H1 (cell line): ENCODE measurements around the gene GATB. TPM values are rescaled to one million over a fixed set of nuclear protein-coding genes. Genes with fewer than 3 reads are reported as not detected.

Experiments used
- CTCF ChIA-PET: fragments of 300-600 bp; sonication (Branson Sonifier 250); formaldehyde crosslinking; loops from one replicate; lab custom pipeline; 2021; ENCODE audit not compliant: partially characterized antibody; lab: Charles Lee
- POLR2A ChIA-PET: fragments of 300-600 bp; sonication (Branson Sonifier 250); formaldehyde crosslinking; loops from one replicate; lab custom pipeline; 2021; ENCODE audit warnings: inconsistent platforms; ENCODE audit not compliant: partially characterized antibody; lab: Charles Lee
- DNase-seq, 2 experiments: peaks; one replicate each; pipeline versions ENCODE4 v3.0.0 to v3.0.0-alpha.2; 2010 to 2022; ENCODE audit warnings: low spot score in 2 of 2, low read depth in 1 of 2, mixed read lengths in 1 of 2
- FAIRE-seq: peaks from 2 replicates; lab custom pipeline; 2011; peaks lifted over from hg19 to GRCh38; lab: Jason Lieb, UNC
- H2AFZ ChIP-seq: 2 replicates; pipeline ENCODE4 v1.8.1; 2012; ENCODE audit warnings: low read length, inconsistent platforms
- H2AK5ac ChIP-seq: 2 replicates; pipeline ENCODE4 v1.6.1; 2013; ENCODE audit warnings: low read depth, low read length
- H2BK120ac ChIP-seq: replicated peaks from 2 replicates; pipeline ENCODE3; 2013; ENCODE audit warnings: low read depth, low read length, inconsistent platforms
- H2BK12ac ChIP-seq: 2 replicates; pipeline ENCODE4 v1.6.1; 2013; ENCODE audit warnings: low read depth, low read length
- H2BK15ac ChIP-seq: 2 replicates; pipeline ENCODE4 v1.6.1; 2013; ENCODE audit warnings: low read length
- H2BK20ac ChIP-seq: 2 replicates; pipeline ENCODE4 v1.6.1; 2013; ENCODE audit warnings: low read length
- H2BK5ac ChIP-seq: 2 replicates; pipeline ENCODE4 v1.6.1; 2013; ENCODE audit warnings: low read depth, low read length
- H3K14ac ChIP-seq: 2 replicates; pipeline ENCODE4 v1.6.1; 2013; ENCODE audit warnings: inconsistent platforms; ENCODE audit not compliant: insufficient read length
- H3K18ac ChIP-seq: 2 replicates; pipeline ENCODE4 v1.6.1; 2013; ENCODE audit warnings: low read length; ENCODE audit errors: extremely low read depth
- H3K23ac ChIP-seq: 2 replicates; pipeline ENCODE4 v1.6.1; 2013; ENCODE audit warnings: inconsistent platforms; ENCODE audit not compliant: insufficient read length
- H3K23me2 ChIP-seq: 2 replicates; pipeline ENCODE4 v1.6.1; 2013; ENCODE audit warnings: low read depth, low read length
- H3K27ac ChIP-seq: 2 replicates; pipeline ENCODE4 v1.6.1; 2011; ENCODE audit warnings: low read depth, low read length, inconsistent platforms
- H3K27me3 ChIP-seq, 4 experiments: replicated peaks in 1 of 4; 1 replicate in 1 of 4; 2 replicates in 3 of 4; pipeline versions ENCODE4 v1.6.1 to v1.8.1; 2011 to 2013; ENCODE audit warnings: low read length in 3 of 4, mild to moderate bottlenecking in 3 of 4, inconsistent platforms in 2 of 4, mixed read lengths in 2 of 4, moderate library complexity in 1 of 4; ENCODE audit not compliant: control insufficient read depth in 3 of 4, insufficient read depth in 3 of 4; ENCODE audit errors: extremely low read depth in 1 of 4
- H3K36me3 ChIP-seq, 4 experiments: 2 replicates each; pipeline versions ENCODE4 v1.6.1 to v1.8.1; 2011 to 2013; ENCODE audit warnings: mild to moderate bottlenecking in 4 of 4, low read length in 3 of 4, moderate library complexity in 2 of 4, control low read depth in 1 of 4, inconsistent platforms in 1 of 4; ENCODE audit not compliant: insufficient read depth in 4 of 4, control insufficient read depth in 2 of 4
- H3K4ac ChIP-seq: replicated peaks from 2 replicates; pipeline ENCODE3; 2013; ENCODE audit warnings: low read length, low read depth, mixed read lengths, inconsistent platforms; ENCODE audit not compliant: insufficient read length
- H3K4me1 ChIP-seq, 4 experiments: replicated peaks in 1 of 4; 1 replicate in 1 of 4; 2 replicates in 3 of 4; pipeline versions ENCODE4 v1.6.1 to v1.8.1; 2011 to 2013; ENCODE audit warnings: low read length in 3 of 4, inconsistent platforms in 2 of 4, mixed read lengths in 1 of 4; ENCODE audit not compliant: insufficient read depth in 4 of 4, control insufficient read depth in 3 of 4
- H3K4me2 ChIP-seq, 2 experiments: 2 replicates each; pipeline versions ENCODE4 v1.6.1 to v1.8.1; 2011 to 2013; ENCODE audit warnings: low read depth in 2 of 2, low read length in 2 of 2, control low read depth in 1 of 2, inconsistent platforms in 1 of 2, mild to moderate bottlenecking in 1 of 2; ENCODE audit not compliant: insufficient read depth in 1 of 2
- H3K4me3 ChIP-seq, 4 experiments: fragments of 200-600, 300-600 bp in 1 of 4; sonication (generic), shearing (Covaris generic), sonication (Bioruptor Twin) in 1 of 4; 2 replicates each; pipeline versions ENCODE4 v1.5.1 to v1.8.1; 2011 to 2016; ENCODE audit warnings: low read length in 4 of 4, low read depth in 3 of 4, control low read depth in 2 of 4, inconsistent platforms in 2 of 4, mild to moderate bottlenecking in 2 of 4, mixed read lengths in 1 of 4, moderate library complexity in 1 of 4; ENCODE audit not compliant: insufficient read depth in 2 of 4; ENCODE audit errors: extremely low read depth in 1 of 4
- H3K56ac ChIP-seq: replicated peaks from 2 replicates; pipeline ENCODE3; 2013; ENCODE audit warnings: low read depth, mild to moderate bottlenecking, mixed read lengths, low read length, inconsistent platforms; ENCODE audit not compliant: insufficient read length
- H3K79me1 ChIP-seq: 2 replicates; pipeline ENCODE4 v1.6.1; 2013; ENCODE audit warnings: low read depth, low read length, control low read depth
- H3K79me2 ChIP-seq, 2 experiments: 2 replicates each; pipeline versions ENCODE4 v1.6.1 to v1.8.1; 2012 to 2013; ENCODE audit warnings: low read length in 2 of 2, mild to moderate bottlenecking in 2 of 2, inconsistent platforms in 1 of 2; ENCODE audit not compliant: insufficient read depth in 2 of 2, control insufficient read depth in 1 of 2
- H3K9ac ChIP-seq, 4 experiments: replicated peaks in 1 of 4; 1 replicate in 1 of 4; 2 replicates in 3 of 4; pipeline versions ENCODE4 v1.6.1 to v1.8.1; 2011 to 2013; ENCODE audit warnings: low read depth in 3 of 4, low read length in 3 of 4, control low read depth in 2 of 4, mild to moderate bottlenecking in 2 of 4, moderate library complexity in 2 of 4, inconsistent platforms in 1 of 4; ENCODE audit errors: extremely low read depth in 1 of 4
- H3K9me3 ChIP-seq, 2 experiments: 2 replicates each; pipeline versions ENCODE4 v1.6.1 to v1.8.1; 2012 to 2013; ENCODE audit warnings: mild to moderate bottlenecking in 2 of 2, moderate library complexity in 2 of 2, control low read depth in 1 of 2, inconsistent platforms in 1 of 2, low read depth in 1 of 2, low read length in 1 of 2, mixed read lengths in 1 of 2; ENCODE audit not compliant: insufficient read depth in 2 of 2
- H4K20me1 ChIP-seq, 2 experiments: replicated peaks in 1 of 2; 2 replicates each; pipeline versions ENCODE3 to v1.8.1; 2011 to 2013; ENCODE audit warnings: inconsistent platforms in 2 of 2, low read length in 2 of 2, mild to moderate bottlenecking in 1 of 2; ENCODE audit not compliant: insufficient read depth in 2 of 2, control insufficient read depth in 1 of 2
- H4K5ac ChIP-seq: 2 replicates; pipeline ENCODE4 v1.6.1; 2013; ENCODE audit warnings: low read length, low read depth, mixed read lengths, inconsistent platforms; ENCODE audit not compliant: insufficient read length
- H4K8ac ChIP-seq: 2 replicates; pipeline ENCODE4 v1.8.0; 2013; ENCODE audit warnings: mild to moderate bottlenecking, moderate library complexity, low read length, inconsistent platforms; ENCODE audit not compliant: insufficient read depth; ENCODE audit errors: extremely low read depth
- H4K91ac ChIP-seq: replicated peaks from 2 replicates; pipeline ENCODE3; 2013; ENCODE audit warnings: low read length, mixed read lengths, inconsistent platforms; ENCODE audit not compliant: insufficient read length
- ASH2L ChIP-seq: fragments of 200-600, 300-600 bp; sonication (generic); IDR thresholded peaks from one replicate; pipeline ENCODE4 v1.7.1; 2017; ENCODE audit warnings: low read length
- BRCA1 ChIP-seq: IDR thresholded peaks from 2 replicates; pipeline ENCODE4 v1.6.1; 2012; ENCODE audit warnings: low read depth, low read length, improper control_type of control experiment
- CEBPB ChIP-seq: IDR thresholded peaks from 2 replicates; pipeline ENCODE4 v1.6.1; 2012; ENCODE audit warnings: low read depth, low read length
- CREB1 ChIP-seq: IDR thresholded peaks from 2 replicates; pipeline ENCODE4 v1.6.1; 2012; ENCODE audit warnings: inconsistent platforms
- KDM5A ChIP-seq: fragments of 200-600 bp; IDR thresholded peaks from 2 replicates; pipeline ENCODE4 v1.7.1; 2012; ENCODE audit warnings: mild to moderate bottlenecking, low read length, inconsistent platforms, mixed read lengths
- ZNF274 ChIP-seq: IDR thresholded peaks from 2 replicates; pipeline ENCODE4 v1.7.0; 2012; ENCODE audit warnings: low read length, borderline replicate concordance; ENCODE audit errors: extremely low read depth
- WGBS, 2 experiments: shearing (Covaris generic) in 1 of 2; methylation state at CpG; one replicate each; pipeline versions ENCODE4 v1.1.6 to v1.1.7; 2013 to 2015; ENCODE audit warnings: low lambda C conversion rate in 2 of 2, mixed read lengths in 2 of 2, inconsistent platforms in 1 of 2, low coverage in 1 of 2, missing lambda C conversion rate in 1 of 2; ENCODE audit not compliant: insufficient replicate concordance in 2 of 2, insufficient coverage in 1 of 2, insufficient read length in 1 of 2; ENCODE audit errors: extremely low coverage in 1 of 2, missing lambda C conversion rate in 1 of 2; 5-methylcytosine and 5-hydroxymethylcytosine counted together
- polyA plus RNA-seq, 7 experiments: library from polyadenylated mRNA; depleted of rRNA in 3 of 7; stranded (reverse) in 5 of 7; unstranded in 2 of 7; fragments of >200 nt in 5 of 7; fragments of 200-250 nt in 2 of 7; gene quantifications; 1 replicate in 5 of 7; 2 replicates in 1 of 7; 4 replicates in 1 of 7; pipeline versions ENCODE4 v1.2.1 to v1.2.3, GENCODE V29; 2011 to 2013; ENCODE audit warnings: missing spikeins in 2 of 7, mixed read lengths in 2 of 7
- total RNA-seq: library from RNA; stranded (reverse); fragmentation: NEBNext Ultra II Directional; extraction: Animal tissue kit (Norgen Biotek cat#: 25700); gene quantifications from 2 replicates; pipeline ENCODE4 v1.2.1, GENCODE V29; 2021

The GATB gene
- total and polyA plus RNA-seq, 2 of the 8 experiments (the other 6 are each of a cell fraction or from before 2014, with no cell fraction given): 15.3 to 18.0 TPM

- no peak overlapping the region for H3K56ac ChIP-seq
- no peak overlapping the region for H3K4me3 ChIP-seq
- H2BK15ac ChIP-seq: no peak overlapping the region
- ChIA-PET CTCF (interaction anchor here (1.4 kb wide), 1 partner anchor 13 kb away, joined by 4 read pairs; no protein-coding TSS in a partner anchor), POLR2A (interaction anchor here (1.2 kb wide), 1 partner anchor 204 kb away, joined by 3 read pairs; no protein-coding TSS in a partner anchor)
- no peaks in the 10 kb centered on the region for H3K9me3 ChIP-seq
- H3K27ac ChIP-seq: no peak overlapping the region
- no peak overlapping the region for H3K4me2 ChIP-seq
- no peaks in the 10 kb centered on the region for H3K79me2 ChIP-seq
- H3K23me2 ChIP-seq: no peaks in the 10 kb centered on the region
- no peak overlapping the region for H4K91ac ChIP-seq
- H2BK5ac ChIP-seq: no peak overlapping the region
- no peak overlapping the region for H2BK20ac ChIP-seq
- H3K4me1 ChIP-seq: no peaks in the 10 kb centered on the region
- no peak overlapping the region for H2AFZ ChIP-seq
- H3K9ac ChIP-seq: no peak overlapping the region
- no peaks in the 10 kb centered on the region for H3K27me3 ChIP-seq
- H3K36me3 ChIP-seq: peaks cover 0 to 2% (median 0%) of the 10 kb centered on the region in 4 experiments; a peak in 2 of 8 replicates
- no peak overlapping the region for H4K5ac ChIP-seq
- H2BK12ac ChIP-seq: no peak overlapping the region
- H3K18ac ChIP-seq: no peak overlapping the region
- no peak for FAIRE-seq
- H2AK5ac ChIP-seq: no peak overlapping the region
- H3K14ac ChIP-seq: no peak overlapping the region
- no peak overlapping the region; the same call in 1 of the 2 replicates for H4K8ac ChIP-seq
- no peak for DNase-seq
- H3K23ac ChIP-seq: no peak overlapping the region
- no peaks in the 10 kb centered on the region for H4K20me1 ChIP-seq
- no peak overlapping the region for H2BK120ac ChIP-seq
- 84% methylated on average over 5 of the region's 5 CpGs; no CpG with 5 or more reads in 1 of the 2 experiments for WGBS, 2 experiments
- no peaks in the 10 kb centered on the region for H3K79me1 ChIP-seq
- no peak overlapping the region for H3K4ac ChIP-seq
- TF ChIP-seq ZNF274 (no peak), BRCA1 (no peak), KDM5A (no peak), CREB1 (no peak), ASH2L (no peak), CEBPB (no peak)
Measured at GRCh38 chr4:151753056-151753455, 7.8 kb downstream of the GATB start.
